ENCODE data around the gene DNAJC5G. TPM values are rescaled to one million over a fixed set of nuclear protein-coding genes. Genes with fewer than 3 reads are reported as not detected.
"Not testable (repeated sequence)": the region's sequence is repeated elsewhere in the genome, so short reads cannot be mapped to it uniquely, and the experiment has no call there.

Gene DNAJC5G
- total RNA-seq, 1 experiment from 2014 or later, result not detected

GRCh38 chr2:27308359-27308881, 33.2 kb downstream of the DNAJC5G start, which contains the start of gene UCN:
Gene UCN, minus strand, starts transcription at chr2:27308445. Its CDS starts 550 bp downstream, at chr2:27307895.
- DNase-seq (ENCODE audit: low read depth), result no peak

DNA sequence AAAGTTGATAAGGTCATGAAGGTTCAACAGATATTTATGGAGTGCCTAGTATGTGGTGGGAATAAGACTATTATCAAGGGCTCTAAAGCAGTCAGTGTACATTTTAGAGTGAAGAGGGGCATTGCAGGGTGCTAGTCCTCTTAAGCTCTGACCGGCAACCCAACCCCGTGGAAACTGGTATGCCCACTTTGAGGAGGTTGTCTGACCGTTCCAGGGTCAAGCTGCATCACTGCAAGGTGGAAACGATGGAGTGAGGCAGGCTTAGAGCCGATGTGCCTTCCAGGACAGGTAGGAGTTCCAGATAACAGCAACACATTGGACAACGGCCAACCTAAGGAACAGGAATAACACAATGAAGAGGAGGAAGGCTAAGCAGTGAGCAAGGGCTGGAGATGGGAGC, 34.4 kb downstream of the DNAJC5G start:
- no peak for DNase-seq (ENCODE audit: low read depth)

- no peak for DNase-seq (ENCODE audit: low read depth)
These were observed 36.9 kb downstream of the DNAJC5G start for GRCh38 chr2:27312152-27312551.

- DNase-seq (ENCODE audit: low read depth), result no peak
These were observed 38.8 kb downstream of the DNAJC5G start for GRCh38 chr2:27313882-27314645.

GRCh38 chr2:27314709-27315108, 39.5 kb downstream of the DNAJC5G start:
- DNase-seq (ENCODE audit: low read depth), result no peak

- no peak for DNase-seq (ENCODE audit: low read depth)
These were observed 39.9 kb downstream of the DNAJC5G start for GRCh38 chr2:27315122-27315521.

DNA sequence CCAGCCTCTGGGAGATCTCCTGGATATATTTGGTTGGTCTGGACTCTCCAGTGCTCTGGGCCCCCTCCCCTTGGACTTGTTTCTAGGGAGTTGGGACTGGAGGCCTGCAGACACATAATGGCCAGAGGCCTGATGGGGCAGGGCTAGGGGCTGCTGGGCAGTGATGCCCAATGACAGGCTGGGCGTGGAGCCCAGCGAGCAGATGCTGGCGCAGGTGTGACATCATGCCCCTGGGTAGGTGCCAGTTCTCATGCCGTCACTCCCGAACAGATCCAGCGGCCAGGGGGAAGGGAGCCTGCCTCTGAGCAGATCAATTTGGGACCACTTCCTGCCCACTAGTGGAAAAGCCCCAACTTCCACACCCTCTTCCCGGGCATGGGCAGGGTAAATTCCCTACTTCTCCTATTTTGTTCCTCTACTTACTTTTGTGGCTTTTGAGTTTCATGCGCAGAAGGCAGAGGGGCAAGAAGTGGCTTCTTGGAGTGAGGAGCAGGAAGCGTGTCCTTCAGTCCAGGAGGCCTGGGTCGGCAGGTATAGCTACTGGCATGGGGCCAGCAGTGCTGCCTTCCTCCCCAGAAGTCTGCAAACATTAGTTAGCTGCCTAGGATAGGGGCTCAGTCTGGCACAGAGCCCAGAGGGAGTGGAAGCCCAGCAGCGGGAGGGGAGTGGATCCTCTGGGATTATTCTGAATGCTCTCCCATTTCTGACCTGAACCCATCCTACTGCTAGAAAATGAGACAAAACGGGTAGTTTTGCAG, 41.6 kb downstream of the DNAJC5G start:
- DNase-seq (ENCODE audit: low read depth), result no peak

DNA sequence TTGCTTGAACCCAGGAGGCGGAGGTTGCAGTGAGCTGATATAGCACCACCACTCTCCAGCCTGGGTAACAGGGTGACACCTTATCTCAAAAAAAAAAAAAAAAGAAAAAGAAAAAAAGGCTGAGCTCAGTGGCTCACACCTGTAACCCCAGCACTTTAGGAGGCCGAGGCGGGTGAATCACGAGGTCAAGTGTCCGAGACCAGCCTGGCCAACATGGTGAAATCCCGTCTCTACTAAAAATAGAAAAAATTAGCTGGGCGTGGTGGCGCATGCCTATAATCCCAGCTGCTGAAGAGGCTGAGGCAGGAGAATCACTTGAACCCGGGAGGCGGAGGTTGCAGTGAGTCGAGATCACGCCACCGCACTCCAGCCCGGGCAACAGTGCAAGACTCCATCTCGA, 44.6 kb downstream of the DNAJC5G start:
- not testable (repeated sequence) for DNase-seq (ENCODE audit: low read depth)

GRCh38 chr2:27320958-27321543, 45.8 kb downstream of the DNAJC5G start:
- DNase-seq (ENCODE audit: low read depth), result peak; percentile 99

- no peak for DNase-seq (ENCODE audit: low read depth)
These were observed 47.1 kb downstream of the DNAJC5G start for GRCh38 chr2:27322301-27322765.

- peak; percentile 87 for DNase-seq (ENCODE audit: low read depth)
These were observed 47.7 kb downstream of the DNAJC5G start, which contains the start of gene MPV17 for GRCh38 chr2:27322766-27323595. Gene MPV17, minus strand, starts transcription at chr2:27323097. Its CDS starts 580 bp downstream, at chr2:27322517.

- DNase-seq (ENCODE audit: low read depth), result no peak
These were observed 48.5 kb downstream of the DNAJC5G start for GRCh38 chr2:27323596-27324285.

GRCh38 chr2:27324720-27325119, 49.5 kb downstream of the DNAJC5G start:
- no peak for DNase-seq (ENCODE audit: low read depth)

Other genes with a start within 250 kb of the DNAJC5G start
- 69.5 and 99.8 TPM in 2 replicates for gene TMEM214, start 242.5 kb upstream of the DNAJC5G start, total RNA-seq (2014; rRNA removed; shearing (Covaris generic))
- 29.1 and 32.3 TPM in 2 replicates for gene AGBL5, start 223.8 kb upstream of the DNAJC5G start, total RNA-seq (2014; rRNA removed; shearing (Covaris generic))
- gene OST4, start 203.8 kb upstream of the DNAJC5G start, total RNA-seq (2014; rRNA removed; shearing (Covaris generic)), result 784 and 843 TPM in 2 replicates
- 27.6 and 44.8 TPM in 2 replicates for gene EMILIN1, start 196.8 kb upstream of the DNAJC5G start, total RNA-seq (2014; rRNA removed; shearing (Covaris generic))
- gene KHK, start 188.7 kb upstream of the DNAJC5G start, total RNA-seq (2014; rRNA removed; shearing (Covaris generic)), result 4.1 and 5.8 TPM in 2 replicates
- 5.2 and 5.3 TPM in 2 replicates for gene CGREF1, start 156.3 kb upstream of the DNAJC5G start, total RNA-seq (2014; rRNA removed; shearing (Covaris generic))
- gene ABHD1, start 151.6 kb upstream of the DNAJC5G start, total RNA-seq (2014; rRNA removed; shearing (Covaris generic)), result 0.12 TPM in 1 of 2 replicates, not detected in the other
- 68.0 and 73.1 TPM in 2 replicates for gene PREB, start 140.8 kb upstream of the DNAJC5G start, total RNA-seq (2014; rRNA removed; shearing (Covaris generic))
- not detected in 2 replicates for gene PRR30, start 136.0 kb upstream of the DNAJC5G start, total RNA-seq (2014; rRNA removed; shearing (Covaris generic))
- not detected in 2 replicates for gene TCF23, start 126.4 kb upstream of the DNAJC5G start, total RNA-seq (2014; rRNA removed; shearing (Covaris generic))
- 294 and 342 TPM in 2 replicates for gene ATRAID, start 63.4 kb upstream of the DNAJC5G start, total RNA-seq (2014; rRNA removed; shearing (Covaris generic))
- 32.2 and 38.2 TPM in 2 replicates for gene SLC5A6, start 63.2 kb upstream of the DNAJC5G start, total RNA-seq (2014; rRNA removed; shearing (Covaris generic))
- gene CAD, start 58.1 kb upstream of the DNAJC5G start, total RNA-seq (2014; rRNA removed; shearing (Covaris generic)), result 22.7 and 32.7 TPM in 2 replicates
- not detected in 2 replicates for gene SLC30A3, start 12.4 kb upstream of the DNAJC5G start, total RNA-seq (2014; rRNA removed; shearing (Covaris generic))
- 0.10 TPM in 1 of 2 replicates, not detected in the other for gene TRIM54, start 7.0 kb downstream of the DNAJC5G start, total RNA-seq (2014; rRNA removed; shearing (Covaris generic))
- gene UCN, start 33.0 kb downstream of the DNAJC5G start, total RNA-seq (2014; rRNA removed; shearing (Covaris generic)), result 0.48 and 2.1 TPM in 2 replicates
- 99.4 and 124 TPM in 2 replicates for gene MPV17, start 47.7 kb downstream of the DNAJC5G start, total RNA-seq (2014; rRNA removed; shearing (Covaris generic))
- gene GTF3C2, start 81.3 kb downstream of the DNAJC5G start, total RNA-seq (2014; rRNA removed; shearing (Covaris generic)), result 38.0 and 44.2 TPM in 2 replicates
- gene EIF2B4, start 94.9 kb downstream of the DNAJC5G start, total RNA-seq (2014; rRNA removed; shearing (Covaris generic)), result 31.8 and 36.1 TPM in 2 replicates
- gene SNX17, start 95.2 kb downstream of the DNAJC5G start, total RNA-seq (2014; rRNA removed; shearing (Covaris generic)), result 186 and 191 TPM in 2 replicates
- 7.9 and 8.8 TPM in 2 replicates for gene ZNF513, start 105.3 kb downstream of the DNAJC5G start, total RNA-seq (2014; rRNA removed; shearing (Covaris generic))
- gene PPM1G, start 134.2 kb downstream of the DNAJC5G start, total RNA-seq (2014; rRNA removed; shearing (Covaris generic)), result 86.5 and 93.4 TPM in 2 replicates
- gene NRBP1, start 153.2 kb downstream of the DNAJC5G start, total RNA-seq (2014; rRNA removed; shearing (Covaris generic)), result 138 and 153 TPM in 2 replicates
- gene KRTCAP3, start 166.9 kb downstream of the DNAJC5G start, total RNA-seq (2014; rRNA removed; shearing (Covaris generic)), result 0.48 TPM in 1 of 2 replicates, not detected in the other
- gene IFT172, start 214.3 kb downstream of the DNAJC5G start, total RNA-seq (2014; rRNA removed; shearing (Covaris generic)), result 16.1 and 20.5 TPM in 2 replicates
- 6.1 and 6.3 TPM in 2 replicates for gene FNDC4, start 219.8 kb downstream of the DNAJC5G start, total RNA-seq (2014; rRNA removed; shearing (Covaris generic))
- gene GCKR, start 221.4 kb downstream of the DNAJC5G start, total RNA-seq (2014; rRNA removed; shearing (Covaris generic)), result not detected in 2 replicates